ENCODE results near the gene SLC2A3.
"Not testable (repeated sequence)": the region's sequence is repeated elsewhere in the genome, so short reads cannot be mapped to it uniquely, and the experiment has no call there.

GRCh38 chr12:7918268-7918590 lies 17.8 kb downstream of the SLC2A3 start:
- not testable (repeated sequence) for TF ChIP-seq POLR2A (IDR thresholded peaks at IDR 0.05); POLR2AphosphoS5 (IDR thresholded peaks at IDR 0.05; ENCODE audit: insufficient read depth in 1 of 2, low read depth in 1 of 2)
- TF ChIP-seq, protein P1, sequence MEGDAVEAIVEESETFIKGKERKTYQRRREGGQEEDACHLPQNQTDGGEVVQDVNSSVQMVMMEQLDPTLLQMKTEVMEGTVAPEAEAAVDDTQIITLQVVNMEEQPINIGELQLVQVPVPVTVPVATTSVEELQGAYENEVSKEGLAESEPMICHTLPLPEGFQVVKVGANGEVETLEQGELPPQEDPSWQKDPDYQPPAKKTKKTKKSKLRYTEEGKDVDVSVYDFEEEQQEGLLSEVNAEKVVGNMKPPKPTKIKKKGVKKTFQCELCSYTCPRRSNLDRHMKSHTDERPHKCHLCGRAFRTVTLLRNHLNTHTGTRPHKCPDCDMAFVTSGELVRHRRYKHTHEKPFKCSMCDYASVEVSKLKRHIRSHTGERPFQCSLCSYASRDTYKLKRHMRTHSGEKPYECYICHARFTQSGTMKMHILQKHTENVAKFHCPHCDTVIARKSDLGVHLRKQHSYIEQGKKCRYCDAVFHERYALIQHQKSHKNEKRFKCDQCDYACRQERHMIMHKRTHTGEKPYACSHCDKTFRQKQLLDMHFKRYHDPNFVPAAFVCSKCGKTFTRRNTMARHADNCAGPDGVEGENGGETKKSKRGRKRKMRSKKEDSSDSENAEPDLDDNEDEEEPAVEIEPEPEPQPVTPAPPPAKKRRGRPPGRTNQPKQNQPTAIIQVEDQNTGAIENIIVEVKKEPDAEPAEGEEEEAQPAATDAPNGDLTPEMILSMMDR (IDR thresholded peaks at IDR 0.05) = not testable (repeated sequence)

Data from vagina (tissue), 2 donors.